Measurements from ENCODE around the gene TMPO.
"Not testable (repeated sequence)": the region's sequence is repeated elsewhere in the genome, so short reads cannot be mapped to it uniquely, and the experiment has no call there.

TMPO gene

GRCh38 chr12:98504368-98504617 is 11.1 kb upstream of the TMPO start:
- H3K27ac ChIP-seq (ENCODE audit: extremely low read depth, low read depth, low read length): peak overlapping the region; percentile 85
- ChIA-PET CTCF (interaction anchor here (0.7 kb wide), 1 partner anchor 369 kb away, joined by 3 read pairs; no protein-coding TSS in a partner anchor), POLR2A (no interaction called here)
- TF ChIP-seq ZNF623 (tag by site-specific recombination; IDR thresholded peaks at IDR 0.05): no peak
- no peak for TF ChIP-seq ZNF585B (tag by site-specific recombination; IDR thresholded peaks at IDR 0.05)
- TF ChIP-seq PRDM6 (tag by site-specific recombination; IDR thresholded peaks at IDR 0.05): peak; percentile 21; the same call in 1 of the 2 replicates
- no peak for TF ChIP-seq ZNF513 (tag by site-specific recombination; IDR thresholded peaks at IDR 0.05)
- H3K9me3 ChIP-seq (ENCODE audit: control insufficient read depth, insufficient read depth, low read depth, low read length): no peaks in the 10 kb centered on the region
- peak overlapping the region; percentile 96 for H3K4me3 ChIP-seq (ENCODE audit: low read depth, low read length)
- peaks cover 3% of the 10 kb centered on the region; the same call in 1 of the 2 replicates for H3K4me1 ChIP-seq (ENCODE audit: control insufficient read depth, insufficient read depth, low read length)
- H3K36me3 ChIP-seq (ENCODE audit: control insufficient read depth in 2 of 2, insufficient read depth in 1 of 2, low read length in 2 of 2): no peaks in the 10 kb centered on the region

GRCh38 chr12:98509063-98509462 is 6.3 kb upstream of the TMPO start:
- TF ChIP-seq ZFP37 (tag by site-specific recombination; IDR thresholded peaks at IDR 0.05): no peak
- TF ChIP-seq ZNF768 (tag by site-specific recombination; IDR thresholded peaks at IDR 0.05): no peak
- no peak for TF ChIP-seq ZNF132 (tag by site-specific recombination; IDR thresholded peaks at IDR 0.05; ENCODE audit: borderline replicate concordance)
- TF ChIP-seq ZBTB26 (tag by site-specific recombination; optimal IDR thresholded peaks at IDR 0.05): no peak
- TF ChIP-seq ZNF426 (tag by site-specific recombination; IDR thresholded peaks at IDR 0.05): no peak
- TF ChIP-seq ZNF221 (tag by site-specific recombination; IDR thresholded peaks at IDR 0.05; ENCODE audit: borderline replicate concordance): no peak
- no peak for TF ChIP-seq HIC1 (tag by site-specific recombination; IDR thresholded peaks at IDR 0.05)
- no peak for TF ChIP-seq KLF9 (tag by site-specific recombination; IDR thresholded peaks at IDR 0.05; ENCODE audit: low read depth)
- Histone ChIP-seq H3K36me3 (ENCODE audit: control insufficient read depth in 2 of 2, insufficient read depth in 1 of 2, low read length in 2 of 2) (no peaks in the 10 kb centered on the region), H3K4me1 (ENCODE audit: control insufficient read depth, insufficient read depth, low read length) (peaks cover 7% of the 10 kb centered on the region; the same call in 1 of the 2 replicates), H3K27ac (ENCODE audit: extremely low read depth, low read depth, low read length) (no peak overlapping the region), H3K9me3 (ENCODE audit: control insufficient read depth, insufficient read depth, low read depth, low read length) (no peaks in the 10 kb centered on the region), H3K4me3 (ENCODE audit: low read depth, low read length) (no peak overlapping the region)
- POLR2A ChIA-PET: no interaction called here
- CTCF ChIA-PET: interaction anchor here (0.7 kb wide), 1 partner anchor 17 kb away, joined by 3 read pairs; no protein-coding TSS in a partner anchor

GRCh38 chr12:98511806-98512205 is 3.6 kb upstream of the TMPO start:
- POLR2A ChIA-PET: interaction anchor here (0.7 to 1.5 kb wide), 3 partner anchors 72 to 1663 kb away, joined by 3 to 6 read pairs (median 5); no protein-coding TSS in a partner anchor
- H3K4me1 ChIP-seq (ENCODE audit: control insufficient read depth, insufficient read depth, low read length); H3K36me3 ChIP-seq (ENCODE audit: control insufficient read depth in 2 of 2, insufficient read depth in 1 of 2, low read length in 2 of 2); H3K9me3 ChIP-seq (ENCODE audit: control insufficient read depth, insufficient read depth, low read depth, low read length); CTCF ChIA-PET; H3K27ac ChIP-seq (ENCODE audit: extremely low read depth, low read depth, low read length); H3K4me3 ChIP-seq (ENCODE audit: low read depth, low read length): not testable (repeated sequence)
- TF ChIP-seq ZNF362 (tag by site-specific recombination; IDR thresholded peaks at IDR 0.05): peak; percentile 56; the same call in 1 of the 2 replicates
